Prostate gland (tissue), 2 donors: ENCODE results near the gene SPATA24.
"Not testable (repeated sequence)": the region's sequence is repeated elsewhere in the genome, so short reads cannot be mapped to it uniquely, and the experiment has no call there.

ENCODE experiments used
- CTCF ChIP-seq, 4 experiments: fragments of 200-600 bp in 2 of 4; fragments of 450-650 bp in 2 of 4; sonication (generic) in 2 of 4; IDR thresholded peaks; 1 replicate in 3 of 4; 2 replicates in 1 of 4; pipeline ENCODE4 v1.5.1; 2016 to 2019; ENCODE audit warnings: antibody characterized with exemption in 4 of 4, mild to moderate bottlenecking in 2 of 4, moderate library complexity in 2 of 4
- POLR2A ChIP-seq: fragments of 450-650 bp; IDR thresholded peaks from one replicate; pipeline ENCODE4 v1.6.1; 2016; ENCODE audit warnings: antibody characterized with exemption, mild to moderate bottlenecking
- POLR2AphosphoS5 ChIP-seq: sonication (generic); formaldehyde crosslinking; IDR thresholded peaks from one replicate; pipeline ENCODE4 v1.6.1; 2017; ENCODE audit warnings: antibody characterized with exemption

GRCh38 chr5:139386956-139387355, 16.9 kb downstream of the SPATA24 start:
- not testable (repeated sequence) for TF ChIP-seq POLR2AphosphoS5; CTCF (IDR thresholded peaks at IDR 0.05); POLR2A
